GM19455 (cell line): ENCODE data around the gene SELENOH.

ENCODE experiments used
- ATAC-seq: cut with Tn5 transposase; IDR thresholded peaks from one replicate; pipeline ENCODE4 v1.9.1; 2021; ENCODE audit not compliant: unreplicated experiment

The SELENOH gene

GRCh38 chr11:57778318-57779037 lies 37.2 kb downstream of the SELENOH start:
- ATAC-seq, result no peak

DNA sequence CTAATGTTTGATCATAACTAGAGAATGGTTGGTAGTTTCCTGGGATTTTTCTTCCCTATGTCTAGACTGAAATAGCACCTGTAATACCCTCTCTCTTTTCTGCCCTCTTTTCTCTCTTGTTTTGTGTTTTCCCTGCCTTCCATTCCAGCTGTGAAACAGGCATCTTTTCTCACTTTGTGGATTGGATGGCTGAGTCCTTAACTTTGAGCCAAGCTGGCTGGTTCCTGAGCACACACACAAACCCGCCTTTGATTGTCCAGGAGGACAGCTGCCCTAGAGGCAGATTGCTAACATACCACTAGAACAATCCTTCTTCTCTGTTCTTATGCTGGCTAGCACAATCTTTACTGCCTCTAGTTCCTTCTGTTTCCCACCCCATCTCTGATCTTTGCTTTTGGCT lies 38.0 kb downstream of the SELENOH start:
- ATAC-seq, result no peak

- no peak for ATAC-seq
Observed at GRCh38 chr11:57781529-57781943, 40.2 kb downstream of the SELENOH start.

DNA sequence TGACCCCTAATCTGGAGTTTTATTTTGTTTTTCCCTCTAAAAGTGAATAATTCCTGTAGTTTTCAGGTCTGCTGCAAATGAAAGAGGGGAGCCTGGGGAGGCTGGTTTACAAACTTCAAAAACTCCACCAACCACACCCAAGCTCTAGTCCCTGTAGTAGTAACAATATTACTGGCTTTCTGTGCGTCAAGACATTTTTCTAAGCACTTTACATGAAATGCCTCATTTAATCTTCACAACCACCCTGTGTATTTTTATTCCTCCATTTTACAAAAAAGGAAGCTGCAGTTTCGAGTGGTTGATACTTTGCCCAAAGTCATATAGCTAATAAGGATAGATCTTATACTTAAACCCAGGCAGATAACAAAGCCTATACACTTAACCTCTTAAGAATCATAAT lies 43.8 kb downstream of the SELENOH start:
- ATAC-seq, result no peak

DNA sequence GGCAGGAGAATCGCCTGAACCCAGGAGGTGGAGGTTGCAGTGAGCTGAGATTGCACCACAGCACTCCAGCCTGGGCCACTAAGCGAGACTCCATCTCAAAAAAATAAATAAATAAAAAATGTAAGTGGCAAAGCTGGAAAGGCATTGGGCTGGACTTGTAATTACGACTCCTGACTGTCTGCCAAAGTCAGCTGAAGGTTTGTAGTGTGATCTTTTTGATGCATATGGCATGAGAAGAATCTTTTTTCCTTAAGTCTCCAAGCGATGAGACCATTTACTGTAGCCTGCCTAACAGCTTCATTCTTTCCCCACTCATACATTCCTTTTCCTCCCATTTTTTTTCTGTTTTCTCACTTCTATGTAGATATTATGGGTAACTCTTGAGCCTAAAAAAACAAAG lies 45.1 kb downstream of the SELENOH start:
- ATAC-seq, result no peak

GRCh38 chr11:57787006-57787604 lies 45.8 kb downstream of the SELENOH start:
- no peak for ATAC-seq

DNA sequence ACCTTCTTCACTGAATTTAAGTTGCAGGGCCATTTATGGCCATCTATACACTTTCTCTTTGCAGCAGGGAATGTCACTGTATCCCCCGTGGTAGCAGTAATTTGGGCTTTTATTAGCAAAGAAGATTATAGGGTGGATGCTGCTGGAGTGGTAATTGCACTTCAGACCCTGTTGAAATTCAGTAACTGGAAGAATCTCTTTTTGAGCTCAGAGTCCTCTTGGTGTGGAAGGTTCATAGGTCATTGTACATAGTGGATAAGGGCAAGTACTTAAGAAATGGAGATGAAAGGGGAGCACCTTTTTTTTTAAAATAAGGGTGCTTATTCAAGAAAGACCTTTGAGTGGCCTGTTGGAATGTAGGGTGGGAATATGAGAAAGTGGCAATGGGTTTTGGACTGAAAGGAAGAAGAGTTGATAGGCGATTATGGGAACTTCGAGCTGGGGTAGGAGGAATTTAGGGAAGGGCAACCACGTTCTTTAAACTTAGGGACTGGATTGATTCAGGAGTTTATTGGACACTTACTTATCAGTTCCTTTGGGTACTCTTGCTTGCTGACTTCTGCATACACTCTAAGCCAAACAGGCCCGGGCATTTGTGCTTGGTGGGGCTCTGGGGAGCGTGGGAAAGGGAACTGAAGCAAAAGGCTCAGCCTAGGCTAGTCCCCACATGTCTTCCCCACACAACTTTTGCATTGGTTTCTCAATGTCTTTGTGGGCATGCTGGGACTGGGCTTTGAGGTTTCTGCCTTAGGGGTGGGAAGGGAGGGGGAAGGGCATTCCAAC lies 46.8 kb downstream of the SELENOH start:
- peak; percentile 45 for ATAC-seq

DNA sequence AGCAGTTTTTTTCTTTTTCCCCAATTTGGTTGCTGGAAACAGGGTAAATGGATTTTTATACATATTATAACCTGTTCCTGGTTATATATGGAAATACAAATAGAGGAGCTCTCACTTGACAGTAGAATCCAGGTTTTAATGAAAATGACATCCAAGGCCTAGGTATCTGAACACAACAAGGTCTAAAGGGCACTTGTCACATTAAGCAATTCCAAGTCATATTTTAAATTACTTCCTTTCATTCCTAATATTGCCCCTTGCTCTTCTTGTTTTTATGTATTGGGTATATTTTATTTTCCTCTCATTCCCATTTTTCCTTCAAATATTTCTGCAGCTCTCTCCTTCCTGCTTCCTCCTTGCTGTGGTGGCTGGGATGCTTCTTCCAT lies 47.4 kb downstream of the SELENOH start:
- no peak for ATAC-seq

DNA sequence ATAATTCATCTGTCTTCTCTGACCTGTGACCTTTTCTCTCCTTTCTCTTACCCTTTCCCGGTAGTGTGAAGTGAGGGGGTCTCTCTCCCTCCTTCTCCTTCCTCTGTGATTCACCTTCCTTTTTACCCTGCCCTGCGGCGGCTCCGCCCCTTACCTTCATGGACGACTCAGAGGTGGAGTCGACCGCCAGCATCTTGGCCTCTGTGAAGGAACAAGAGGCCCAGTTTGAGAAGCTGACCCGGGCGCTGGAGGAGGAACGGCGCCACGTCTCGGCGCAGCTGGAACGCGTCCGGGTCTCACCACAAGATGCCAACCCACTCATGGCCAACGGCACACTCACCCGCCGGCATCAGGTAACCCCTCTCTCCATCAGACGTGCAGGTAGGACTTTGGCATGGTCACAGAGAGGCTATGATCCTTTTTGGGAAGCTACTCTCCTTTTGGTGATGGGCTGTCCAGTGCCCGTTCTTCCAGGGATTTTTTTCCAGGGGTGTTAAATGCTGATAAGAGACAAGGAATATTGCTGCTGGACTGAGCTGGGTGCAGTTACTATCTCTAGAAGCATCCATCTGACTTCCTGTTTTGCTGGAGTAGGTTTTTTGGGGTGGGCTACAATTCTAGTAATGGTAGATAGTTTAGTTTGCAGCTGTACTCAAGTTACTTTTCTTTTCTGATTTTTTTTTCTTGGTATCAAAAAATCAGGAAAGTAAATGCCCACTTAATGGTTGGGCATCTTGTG lies 50.2 kb downstream of the SELENOH start:
- ATAC-seq, result no peak

DNA sequence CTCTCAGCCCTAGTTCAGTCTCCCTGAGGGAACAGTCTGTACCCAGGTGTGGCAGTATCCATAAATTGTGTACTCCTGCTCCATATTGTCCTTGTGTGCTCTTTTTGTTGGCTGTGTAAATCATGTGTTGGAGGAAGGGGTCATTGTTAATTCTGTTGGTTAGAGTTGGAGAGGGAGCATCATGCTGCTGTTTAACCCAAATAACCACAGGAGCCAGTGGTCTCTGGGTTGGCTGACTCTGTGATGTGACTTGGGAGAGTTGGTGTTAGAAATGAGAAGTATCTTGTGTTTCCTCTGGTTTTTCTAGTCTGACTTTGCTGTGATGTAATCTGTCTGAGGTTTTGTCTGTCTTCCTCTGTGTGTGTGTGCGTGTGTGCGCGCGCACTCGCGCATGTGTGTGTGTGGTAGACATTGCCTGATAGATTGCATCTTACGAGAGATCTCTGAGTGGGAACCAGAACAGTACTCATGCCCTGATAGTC lies 50.8 kb downstream of the SELENOH start:
- ATAC-seq, result peak; percentile 78

DNA sequence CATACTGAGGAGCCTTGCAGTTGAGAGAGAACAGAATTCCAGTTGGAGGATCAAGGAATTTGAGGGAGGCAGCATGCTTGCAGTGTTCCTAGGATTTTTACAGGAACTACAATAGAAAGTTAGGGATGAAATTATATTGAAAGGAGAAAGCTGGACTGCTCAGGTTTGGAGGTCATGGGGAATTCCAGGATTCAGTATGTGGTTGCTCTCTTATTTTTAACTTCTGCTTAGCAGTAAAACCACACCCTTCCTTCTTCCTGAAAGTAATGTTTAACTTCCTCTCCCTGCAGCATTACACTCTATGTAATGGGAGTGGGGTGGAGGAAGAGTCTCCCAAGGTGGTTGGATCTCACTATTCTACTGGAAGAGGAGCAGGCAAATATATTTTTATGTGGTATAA lies 51.6 kb downstream of the SELENOH start:
- ATAC-seq, result no peak
